Osteoblast (primary cell): ENCODE results near the gene IMPDH1. TPM values are rescaled to one million over a fixed set of nuclear protein-coding genes. Genes with fewer than 3 reads are reported as not detected.

Experiments
- DNase-seq: peaks from one replicate; pipeline ENCODE4 v3.0.0; 2011; ENCODE audit warnings: low spot score, mixed read lengths; ENCODE audit not compliant: insufficient read length; ENCODE audit errors: missing footprints
- H2AFZ ChIP-seq: 2 replicates; pipeline ENCODE4 v1.6.0; 2011; ENCODE audit warnings: mild to moderate bottlenecking, low read length
- H3K27ac ChIP-seq: 2 replicates; pipeline ENCODE4 v1.5.1; 2011; ENCODE audit warnings: mild to moderate bottlenecking, low read depth, low read length, moderate library complexity
- H3K27me3 ChIP-seq: 2 replicates; pipeline ENCODE4 v1.6.0; 2012; ENCODE audit warnings: mild to moderate bottlenecking, control low read depth, inconsistent platforms, low read length, moderate library complexity; ENCODE audit not compliant: insufficient read depth
- H3K36me3 ChIP-seq: 2 replicates; pipeline ENCODE4 v1.5.1; 2011; ENCODE audit warnings: mild to moderate bottlenecking, low read length, control low read depth, moderate library complexity; ENCODE audit not compliant: insufficient read depth
- H3K4me1 ChIP-seq: 2 replicates; pipeline ENCODE4 v1.5.1; 2011; ENCODE audit warnings: mild to moderate bottlenecking, low read length, control low read depth, moderate library complexity; ENCODE audit not compliant: insufficient read depth
- H3K4me2 ChIP-seq: 2 replicates; pipeline ENCODE4 v1.6.0; 2011; ENCODE audit warnings: mild to moderate bottlenecking, low read length; ENCODE audit not compliant: insufficient read depth
- H3K4me3 ChIP-seq: fragments of 200-600 bp; sonication (generic); 3 replicates; pipeline ENCODE4 v1.5.1; 2012; ENCODE audit warnings: mild to moderate bottlenecking, low read length, inconsistent platforms; ENCODE audit not compliant: insufficient read depth
- H3K79me2 ChIP-seq: 2 replicates; pipeline ENCODE4 v1.6.0; 2012; ENCODE audit warnings: mild to moderate bottlenecking, low read length, control low read depth, inconsistent platforms; ENCODE audit not compliant: insufficient read depth
- H3K9me3 ChIP-seq: 2 replicates; pipeline ENCODE4 v1.5.1; 2011; ENCODE audit warnings: low read depth, low read length, control low read depth
- H4K20me1 ChIP-seq: 2 replicates; pipeline ENCODE4 v1.6.0; 2012; ENCODE audit warnings: mild to moderate bottlenecking, low read length, control low read depth; ENCODE audit not compliant: insufficient read depth
- CTCF ChIP-seq: IDR thresholded peaks from 2 replicates; pipeline ENCODE4 v1.5.1; 2011; ENCODE audit warnings: mild to moderate bottlenecking, low read depth, low read length, moderate library complexity; ENCODE audit errors: extremely low read depth
- total RNA-seq: library from RNA; depleted of rRNA; stranded (reverse); fragments of >200 nt; gene quantifications from 2 replicates; pipeline ENCODE4 v1.2.3, GENCODE V29; 2012

IMPDH1 gene
- total RNA-seq, 1 donor: 35.8 TPM

- DNase-seq: peak; percentile 61
- H3K4me3 ChIP-seq: no peak overlapping the region
- H3K36me3 ChIP-seq: no peaks in the 10 kb centered on the region
- no peak overlapping the region for H3K27ac ChIP-seq
- no peak for TF ChIP-seq CTCF
- H3K9me3 ChIP-seq: no peaks in the 10 kb centered on the region
- H3K4me2 ChIP-seq: no peak overlapping the region
- H3K4me1 ChIP-seq: no peaks in the 10 kb centered on the region
- no peak overlapping the region for H2AFZ ChIP-seq
- no peaks in the 10 kb centered on the region for H3K27me3 ChIP-seq
- H4K20me1 ChIP-seq: no peaks in the 10 kb centered on the region
- no peaks in the 10 kb centered on the region for H3K79me2 ChIP-seq
Measured at GRCh38 chr7:128421384-128421783, 11.6 kb upstream of the IMPDH1 start.

- TF ChIP-seq CTCF: no peak
- H3K4me3 ChIP-seq: no peak overlapping the region
- H3K79me2 ChIP-seq: no peaks in the 10 kb centered on the region
- H3K36me3 ChIP-seq: no peaks in the 10 kb centered on the region
- H4K20me1 ChIP-seq: no peaks in the 10 kb centered on the region
- no peak for DNase-seq
- H3K9me3 ChIP-seq: no peaks in the 10 kb centered on the region
- H3K4me1 ChIP-seq: no peaks in the 10 kb centered on the region
- no peak overlapping the region for H3K27ac ChIP-seq
- no peak overlapping the region for H3K4me2 ChIP-seq
- H2AFZ ChIP-seq: peak overlapping the region; percentile 45
- H3K27me3 ChIP-seq: no peaks in the 10 kb centered on the region
Measured at GRCh38 chr7:128420773-128421172, 11.0 kb upstream of the IMPDH1 start.

GRCh38 chr7:128419257-128419656, 9.5 kb upstream of the IMPDH1 start:
- no peak for TF ChIP-seq CTCF
- no peak overlapping the region for H3K4me2 ChIP-seq

GRCh38 chr7:128417071-128417470, 7.3 kb upstream of the IMPDH1 start:
- H3K9me3 ChIP-seq: no peaks in the 10 kb centered on the region
- H3K36me3 ChIP-seq: no peaks in the 10 kb centered on the region
- no peaks in the 10 kb centered on the region for H3K79me2 ChIP-seq
- no peaks in the 10 kb centered on the region for H3K4me1 ChIP-seq
- H3K4me2 ChIP-seq: no peak overlapping the region
- no peaks in the 10 kb centered on the region for H3K27me3 ChIP-seq
- no peak for TF ChIP-seq CTCF
- no peaks in the 10 kb centered on the region for H4K20me1 ChIP-seq
- no peak for DNase-seq
- H2AFZ ChIP-seq: no peak overlapping the region
- H3K27ac ChIP-seq: no peak overlapping the region
- no peak overlapping the region for H3K4me3 ChIP-seq

More at GRCh38 chr7:128419257-128419656, 9.5 kb upstream of the IMPDH1 start:
- no peak overlapping the region for H3K27ac ChIP-seq
- H3K27me3 ChIP-seq: no peaks in the 10 kb centered on the region
- H3K4me3 ChIP-seq: no peak overlapping the region
- H4K20me1 ChIP-seq: no peaks in the 10 kb centered on the region
- H3K36me3 ChIP-seq: no peaks in the 10 kb centered on the region
- H3K4me1 ChIP-seq: no peaks in the 10 kb centered on the region
- no peak overlapping the region for H2AFZ ChIP-seq
- H3K9me3 ChIP-seq: no peaks in the 10 kb centered on the region
- peak; percentile 47 for DNase-seq
- H3K79me2 ChIP-seq: no peaks in the 10 kb centered on the region
